Activated gamma-delta T cell (primary cell): Measurements from ENCODE around the gene SLC6A9.

ENCODE experiments used
- DNase-seq: peaks from one replicate; lab custom pipeline; 2025; lab: John Stamatoyannopoulos, UW

The SLC6A9 gene

GRCh38 chr1:44029260-44029910 lies 1.9 kb downstream of the SLC6A9 start:
- DNase-seq = no peak

DNA sequence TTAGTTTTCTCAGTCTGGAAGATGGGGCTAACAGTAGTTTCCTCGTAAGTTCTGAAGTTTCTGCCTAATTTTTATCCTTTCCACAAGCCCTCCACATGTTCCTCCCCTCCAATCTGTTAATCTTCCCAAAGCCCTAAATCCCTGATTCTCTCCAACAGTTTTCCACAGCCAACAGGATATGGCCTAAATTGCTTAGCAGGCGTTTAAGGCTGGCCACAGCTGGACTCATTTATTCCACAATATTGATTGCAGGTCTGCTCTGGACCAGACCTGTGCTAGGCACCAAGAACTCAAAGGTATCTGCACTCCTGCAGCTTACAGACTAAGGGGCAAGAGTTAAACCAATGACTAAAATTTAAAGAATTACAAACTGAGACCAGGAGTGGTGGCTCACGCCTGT lies 3.9 kb downstream of the SLC6A9 start:
- no peak for DNase-seq

DNA sequence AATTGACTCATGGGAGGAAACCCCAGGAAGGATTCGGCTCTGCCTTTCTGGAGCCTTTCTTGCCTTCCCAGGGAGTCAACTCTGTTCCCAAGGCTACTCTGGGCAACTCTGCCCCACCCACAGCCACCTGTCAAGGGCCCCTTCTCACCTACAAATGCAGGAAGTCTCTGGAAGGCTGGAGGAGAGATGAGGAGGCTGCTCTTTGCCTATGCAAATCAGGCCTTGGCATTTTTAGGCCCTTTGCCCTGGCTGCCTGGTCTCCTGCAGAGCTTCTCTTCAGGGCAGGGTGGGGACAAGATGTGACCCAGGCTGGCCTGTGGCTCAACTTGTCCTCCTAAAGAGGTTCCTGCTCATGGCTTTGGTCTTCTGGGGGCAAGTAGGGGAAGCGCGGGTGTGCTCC lies 5.4 kb downstream of the SLC6A9 start:
- DNase-seq = no peak

- DNase-seq = no peak
These were observed 6.2 kb downstream of the SLC6A9 start for GRCh38 chr1:44024903-44025525.

- no peak for DNase-seq
These were observed 7.0 kb downstream of the SLC6A9 start for GRCh38 chr1:44024031-44024902.

- DNase-seq = no peak
These were observed 9.5 kb downstream of the SLC6A9 start for GRCh38 chr1:44021581-44022321.

GRCh38 chr1:44021156-44021555 lies 10.1 kb downstream of the SLC6A9 start:
- DNase-seq = no peak

GRCh38 chr1:44020464-44020863 lies 10.8 kb downstream of the SLC6A9 start:
- no peak for DNase-seq

- DNase-seq = no peak
These were observed 11.8 kb downstream of the SLC6A9 start for GRCh38 chr1:44019466-44019948.

- DNase-seq = no peak
These were observed 14.3 kb downstream of the SLC6A9 start for GRCh38 chr1:44016890-44017400.

DNA sequence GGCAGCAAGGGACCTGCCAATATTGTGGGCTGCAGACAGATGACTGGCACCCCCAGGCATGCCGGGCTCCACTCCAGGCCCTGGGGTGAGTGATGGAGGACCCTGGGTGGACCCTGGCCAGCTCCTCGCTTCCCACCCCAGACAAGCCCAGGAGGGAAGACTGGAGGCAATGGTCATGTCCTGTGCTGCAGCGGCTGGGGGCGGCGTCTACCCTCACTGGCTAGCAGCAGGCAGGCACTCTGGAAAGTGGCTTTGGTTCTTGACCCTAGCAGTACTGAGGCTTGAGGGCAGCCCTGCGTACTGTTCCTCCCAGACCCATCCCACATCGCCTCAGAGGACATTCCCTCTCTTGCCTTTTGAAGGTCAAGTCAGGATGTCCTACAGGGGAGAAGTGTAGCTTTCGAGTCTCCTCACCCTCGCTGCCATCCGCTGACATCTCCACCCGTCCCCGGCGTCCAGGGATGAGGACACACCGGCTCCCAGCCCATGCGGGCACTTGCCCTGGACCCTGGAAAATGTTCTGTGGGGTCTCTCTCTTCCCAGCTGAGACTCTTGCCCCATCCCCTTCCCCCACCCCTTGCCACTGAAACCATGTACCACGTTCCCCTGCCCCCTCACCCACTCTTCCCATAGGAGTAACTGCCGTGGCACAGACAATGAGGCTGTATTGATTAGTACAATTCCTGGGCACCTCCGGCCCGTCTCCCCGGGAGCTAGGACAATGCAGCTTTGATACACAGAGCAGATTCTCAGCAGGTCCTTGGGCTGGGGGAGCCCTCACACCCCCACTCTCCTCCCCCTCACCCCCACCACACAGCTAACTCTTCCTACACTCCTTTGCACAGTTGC lies 15.0 kb downstream of the SLC6A9 start:
- no peak for DNase-seq

GRCh38 chr1:44015206-44015605 lies 16.1 kb downstream of the SLC6A9 start:
- DNase-seq = no peak

DNA sequence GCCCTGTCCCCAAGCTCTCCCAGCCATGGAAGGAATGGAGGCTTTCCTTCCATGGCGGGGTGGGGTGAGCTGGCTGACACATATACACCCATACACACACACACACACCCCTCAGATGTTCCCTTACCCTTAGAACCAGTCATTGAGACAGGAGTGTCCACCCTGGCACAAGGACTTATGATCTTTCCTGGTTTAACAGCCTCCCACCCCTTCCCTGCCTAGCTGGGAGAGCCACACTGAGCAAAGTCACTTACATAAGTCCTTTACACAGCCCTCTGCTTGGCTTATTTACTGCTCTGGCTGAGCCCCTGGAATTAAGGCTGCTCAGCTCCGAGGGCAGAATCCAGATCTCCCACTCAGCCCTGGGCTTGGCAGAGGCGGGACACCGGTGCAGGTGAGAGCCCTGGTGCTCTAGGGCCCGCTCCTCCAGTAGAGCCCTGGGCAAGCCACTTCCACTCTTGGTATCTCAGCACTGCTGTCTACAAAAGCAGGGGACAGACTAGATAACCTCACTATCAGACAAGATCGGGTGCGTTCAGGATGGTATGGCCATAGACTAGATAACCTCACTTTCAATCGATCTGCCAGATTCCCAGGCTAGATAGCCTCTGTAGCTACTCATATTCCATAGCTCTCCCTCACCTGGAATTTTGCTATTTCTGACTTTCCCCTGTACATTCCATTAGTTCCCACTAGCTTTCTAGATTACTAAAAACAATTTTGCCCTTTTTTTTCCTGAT lies 16.7 kb downstream of the SLC6A9 start:
- DNase-seq = no peak

DNA sequence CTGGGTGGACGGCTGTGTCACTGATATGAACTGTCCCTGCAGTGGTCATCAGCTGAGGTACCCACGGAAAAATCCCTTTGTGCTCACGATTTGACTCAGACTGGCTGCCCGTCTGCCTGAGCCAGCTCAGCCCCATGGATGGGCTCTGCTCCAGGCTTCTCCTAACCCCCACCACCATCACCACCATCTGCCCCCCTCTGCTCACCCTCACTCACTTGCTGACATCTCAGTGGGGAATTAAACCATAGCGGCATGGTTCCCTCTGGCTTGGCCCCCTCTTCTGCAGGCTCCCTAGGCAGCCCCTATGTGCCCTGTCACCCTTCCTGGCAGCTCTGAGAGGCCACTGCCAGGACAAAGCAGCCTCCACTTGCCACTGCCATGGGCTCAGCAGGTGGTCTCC lies 17.3 kb downstream of the SLC6A9 start:
- no peak for DNase-seq

- no peak for DNase-seq
These were observed 18.2 kb downstream of the SLC6A9 start for GRCh38 chr1:44012941-44013609.

DNA sequence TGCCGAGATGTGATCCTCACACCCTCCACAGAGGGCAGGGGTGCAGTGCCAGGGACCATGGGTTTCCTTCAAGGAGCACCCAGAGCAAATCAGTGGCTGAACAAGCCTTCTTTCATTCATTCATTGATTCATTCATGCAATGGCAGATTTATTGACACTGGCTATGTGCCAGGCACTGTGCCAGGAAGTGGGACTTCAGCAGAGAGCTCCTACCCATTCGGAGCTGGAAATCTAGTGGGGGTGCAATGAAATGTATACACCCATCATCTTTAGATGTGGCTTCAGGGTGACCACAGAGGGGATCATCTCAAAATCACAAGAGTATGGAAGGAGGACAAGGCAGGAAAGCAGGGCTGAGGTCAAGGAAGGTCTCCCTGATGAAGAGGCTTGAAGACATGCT lies 18.9 kb downstream of the SLC6A9 start:
- DNase-seq = no peak

DNA sequence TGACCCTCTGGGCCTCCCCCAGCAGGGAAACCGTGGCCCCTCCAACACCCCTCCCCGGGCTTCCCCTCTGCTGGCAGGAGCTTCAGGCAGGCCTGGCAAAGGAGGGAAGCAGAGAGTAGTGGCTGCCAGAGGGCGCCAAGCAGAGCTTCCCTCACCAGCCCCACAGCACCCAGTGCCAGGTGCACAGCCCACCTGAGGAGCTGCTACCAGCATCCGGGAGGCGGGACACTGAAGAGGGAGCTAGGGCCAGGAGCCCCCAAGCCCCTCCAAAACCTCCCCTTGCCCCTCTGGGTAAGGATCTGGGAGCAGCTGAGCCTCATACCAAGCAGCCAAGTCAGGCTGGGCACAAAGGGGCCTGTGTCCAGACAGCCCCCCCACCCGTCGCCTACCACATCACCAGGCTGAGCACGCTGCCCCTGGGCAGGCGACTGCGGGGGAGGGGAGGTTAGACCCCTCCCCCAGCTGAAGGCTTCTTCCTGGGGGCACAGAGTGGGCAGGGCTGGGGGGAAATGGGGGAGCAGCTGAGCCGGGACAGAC lies 20.3 kb downstream of the SLC6A9 start:
- DNase-seq = no peak

- no peak for DNase-seq
These were observed 23.0 kb downstream of the SLC6A9 start for GRCh38 chr1:44008259-44008658.

- no peak for DNase-seq
These were observed 28.6 kb downstream of the SLC6A9 start for GRCh38 chr1:44002606-44003157.
